Neuronal stem cell (in vitro differentiated cells): ENCODE measurements around the gene KBTBD13.
"Not testable (repeated sequence)": the region's sequence is repeated elsewhere in the genome, so short reads cannot be mapped to it uniquely, and the experiment has no call there.

Experiments used
- DNase-seq: peaks from one replicate; pipeline ENCODE4 v3.0.0-alpha.2; 2013; ENCODE audit warnings: low spot score
- H2AFZ ChIP-seq: one replicate; pipeline ENCODE4 v1.6.1; 2013; ENCODE audit warnings: mild to moderate bottlenecking, low read length, inconsistent platforms
- H2AK5ac ChIP-seq: 2 replicates; pipeline ENCODE4 v1.6.1; 2013; ENCODE audit warnings: low read depth, mild to moderate bottlenecking, inconsistent platforms, low read length, moderate library complexity, mixed read lengths
- H2BK120ac ChIP-seq: 2 replicates; pipeline ENCODE4 v1.6.1; 2013; ENCODE audit warnings: low read depth, mild to moderate bottlenecking, inconsistent platforms, low read length, moderate library complexity, mixed read lengths
- H2BK12ac ChIP-seq: one replicate; pipeline ENCODE4 v1.6.1; 2013; ENCODE audit warnings: low read length, inconsistent platforms
- H2BK15ac ChIP-seq: 2 replicates; pipeline ENCODE4 v1.6.1; 2013; ENCODE audit warnings: mild to moderate bottlenecking, low read length, inconsistent platforms, mixed read lengths
- H2BK5ac ChIP-seq: one replicate; pipeline ENCODE4 v1.6.1; 2013; ENCODE audit warnings: inconsistent platforms, mild to moderate bottlenecking, low read length, moderate library complexity
- H3K14ac ChIP-seq: one replicate; pipeline ENCODE4 v1.6.1; 2013; ENCODE audit warnings: low read length, inconsistent platforms
- H3K18ac ChIP-seq: 2 replicates; pipeline ENCODE4 v1.6.1; 2013; ENCODE audit warnings: low read length, inconsistent platforms
- H3K23ac ChIP-seq: 2 replicates; pipeline ENCODE4 v1.6.1; 2013; ENCODE audit warnings: low read depth, mild to moderate bottlenecking, mixed read lengths, low read length, inconsistent platforms; ENCODE audit not compliant: poor library complexity
- H3K27ac ChIP-seq: replicated peaks from 3 replicates; pipeline ENCODE4 v1.5.1; 2013; ENCODE audit warnings: low read length, inconsistent platforms
- H3K27me3 ChIP-seq, 3 experiments: 2 replicates each; pipeline ENCODE4 v1.6.1; 2013; ENCODE audit warnings: low read length in 3 of 3, mild to moderate bottlenecking in 2 of 3, inconsistent platforms in 1 of 3, low read depth in 1 of 3, mixed read lengths in 1 of 3, moderate library complexity in 1 of 3; ENCODE audit not compliant: control insufficient read depth in 3 of 3, insufficient read depth in 3 of 3
- H3K36me3 ChIP-seq, 2 donors: replicated peaks in 1 of 2; 2 replicates each; pipeline ENCODE4 v1.6.1; 2013; ENCODE audit warnings: low read length in 2 of 2; ENCODE audit not compliant: control insufficient read depth in 2 of 2, insufficient read depth in 2 of 2
- H3K4ac ChIP-seq: 2 replicates; pipeline ENCODE4 v1.6.1; 2013; ENCODE audit warnings: inconsistent platforms, mild to moderate bottlenecking, low read length, moderate library complexity
- H3K4me1 ChIP-seq, 2 donors: 1 replicate in 1 of 2; 2 replicates in 1 of 2; pipeline ENCODE4 v1.6.1; 2013; ENCODE audit warnings: low read length in 2 of 2, low read depth in 1 of 2; ENCODE audit not compliant: control insufficient read depth in 2 of 2, insufficient read depth in 1 of 2
- H3K4me2 ChIP-seq: one replicate; pipeline ENCODE4 v1.6.1; 2013; ENCODE audit warnings: mild to moderate bottlenecking, low read length, inconsistent platforms; ENCODE audit not compliant: insufficient read depth, poor library complexity, severe bottlenecking
- H3K4me3 ChIP-seq, 2 donors: 2 replicates each; pipeline ENCODE4 v1.5.1; 2013; ENCODE audit warnings: low read length in 2 of 2, mild to moderate bottlenecking in 2 of 2, inconsistent platforms in 1 of 2, moderate library complexity in 1 of 2
- H3K79me1 ChIP-seq: one replicate; pipeline ENCODE4 v1.6.1; 2013; ENCODE audit warnings: low read depth, mild to moderate bottlenecking, inconsistent platforms, low read length, moderate library complexity
- H3K9ac ChIP-seq: one replicate; pipeline ENCODE4 v1.6.1; 2013; ENCODE audit warnings: mild to moderate bottlenecking, low read depth, low read length, inconsistent platforms; ENCODE audit not compliant: poor library complexity
- H3K9me3 ChIP-seq, 2 donors: replicated peaks in 1 of 2; 2 replicates each; pipeline versions ENCODE3 to v1.6.1; 2013; ENCODE audit warnings: low read length in 2 of 2, mild to moderate bottlenecking in 2 of 2, inconsistent platforms in 1 of 2, low read depth in 1 of 2, mixed read lengths in 1 of 2, moderate library complexity in 1 of 2; ENCODE audit not compliant: control insufficient read depth in 2 of 2, insufficient read depth in 1 of 2
- H4K8ac ChIP-seq: one replicate; pipeline ENCODE4 v1.6.1; 2013; ENCODE audit warnings: low read depth, mild to moderate bottlenecking, inconsistent platforms, low read length, moderate library complexity
- H4K91ac ChIP-seq: one replicate; pipeline ENCODE4 v1.6.1; 2013; ENCODE audit warnings: low read length, low read depth, mild to moderate bottlenecking, inconsistent platforms; ENCODE audit not compliant: poor library complexity
- WGBS, 2 donors: extraction: QIAGEN DNeasy Blood & Tissue Kit; methylation state at CpG; one replicate each; pipeline ENCODE4 v1.1.7; 2013; ENCODE audit warnings: missing lambda C conversion rate in 2 of 2, mixed read lengths in 1 of 2; ENCODE audit not compliant: insufficient read length in 2 of 2, insufficient replicate concordance in 1 of 2; ENCODE audit errors: extremely low coverage in 2 of 2; 5-methylcytosine and 5-hydroxymethylcytosine counted together

KBTBD13 gene

DNA sequence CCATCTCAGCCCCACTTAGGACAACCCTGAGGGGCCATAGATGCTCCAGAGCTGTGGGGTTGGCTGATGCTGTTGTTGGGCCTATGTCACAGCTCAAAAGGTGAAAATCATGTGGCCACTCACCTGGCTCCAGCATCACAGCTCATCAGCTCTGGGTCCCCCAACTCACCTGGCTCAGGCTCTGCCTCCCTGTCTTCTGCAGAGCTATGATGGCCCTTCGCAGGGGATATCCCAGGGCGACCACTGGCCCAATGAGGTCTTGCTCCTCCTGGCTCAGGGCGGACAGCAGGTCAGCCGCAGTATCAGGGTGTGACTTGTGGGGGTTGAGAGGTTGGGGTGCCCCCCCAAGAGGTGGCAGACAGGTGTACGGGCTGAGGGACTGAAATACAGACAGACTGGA is 22.8 kb downstream of the KBTBD13 start:
- Histone ChIP-seq H3K9me3 (no peaks in the 10 kb centered on the region), H3K4me2 (no peak overlapping the region), H3K27me3 (peaks cover 0 to 9% (median 0%) of the 10 kb centered on the region in 3 experiments), H4K8ac (no peak overlapping the region), H3K36me3 (peaks cover 4 to 40% of the 10 kb centered on the region in 2 donors), H3K79me1 (no peaks in the 10 kb centered on the region), H2AFZ (no peak overlapping the region), H3K27ac (no peak overlapping the region), H3K4me3 (no peak overlapping the region), H2BK120ac (no peak overlapping the region), H3K14ac (no peak overlapping the region), H2AK5ac (no peak overlapping the region), H2BK15ac (no peak overlapping the region), H3K9ac (no peak overlapping the region), H3K23ac (no peak overlapping the region), H3K4me1 (peaks cover 0 to 4% of the 10 kb centered on the region in 2 donors), H2BK5ac (no peak overlapping the region), H2BK12ac (no peak overlapping the region), H4K91ac (no peak overlapping the region), H3K18ac (no peak overlapping the region), H3K4ac (no peak overlapping the region)
- no peak for DNase-seq
- WGBS, 2 donors: no CpG with 5 or more reads among the region's 5 CpGs

DNA sequence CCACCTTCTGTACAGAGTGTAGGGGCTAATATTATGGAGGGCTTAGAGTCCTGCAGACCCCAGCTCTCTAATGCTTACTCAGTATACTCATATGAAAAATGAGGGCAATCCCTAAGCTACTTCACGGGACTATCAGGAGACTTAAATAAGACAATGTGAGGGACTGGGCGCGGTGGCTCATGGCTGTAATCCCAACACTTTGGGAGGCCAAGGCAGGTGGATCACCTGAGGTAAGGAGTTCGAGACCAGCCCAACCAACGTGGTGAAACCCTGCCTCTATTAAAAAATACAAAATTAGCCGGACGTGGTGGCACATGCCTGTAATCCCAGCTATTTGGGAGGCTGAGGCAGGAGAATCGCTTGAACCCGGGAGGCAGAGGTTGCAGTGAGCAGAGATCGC is 23.3 kb downstream of the KBTBD13 start:
- H2AK5ac ChIP-seq, H3K9me3 ChIP-seq, H3K9ac ChIP-seq, H2AFZ ChIP-seq, H3K23ac ChIP-seq, DNase-seq, H2BK15ac ChIP-seq, H4K91ac ChIP-seq, H2BK5ac ChIP-seq, H3K4me3 ChIP-seq, H3K27me3 ChIP-seq, H3K79me1 ChIP-seq, H3K18ac ChIP-seq, H2BK12ac ChIP-seq, H3K27ac ChIP-seq, H3K4ac ChIP-seq, H2BK120ac ChIP-seq, H4K8ac ChIP-seq, H3K4me1 ChIP-seq, H3K14ac ChIP-seq, H3K4me2 ChIP-seq: not testable (repeated sequence)
- H3K36me3 ChIP-seq: peaks cover 4 to 40% of the 10 kb centered on the region in 2 donors
- no CpG with 5 or more reads among the region's 10 CpGs for WGBS, 2 donors

DNA sequence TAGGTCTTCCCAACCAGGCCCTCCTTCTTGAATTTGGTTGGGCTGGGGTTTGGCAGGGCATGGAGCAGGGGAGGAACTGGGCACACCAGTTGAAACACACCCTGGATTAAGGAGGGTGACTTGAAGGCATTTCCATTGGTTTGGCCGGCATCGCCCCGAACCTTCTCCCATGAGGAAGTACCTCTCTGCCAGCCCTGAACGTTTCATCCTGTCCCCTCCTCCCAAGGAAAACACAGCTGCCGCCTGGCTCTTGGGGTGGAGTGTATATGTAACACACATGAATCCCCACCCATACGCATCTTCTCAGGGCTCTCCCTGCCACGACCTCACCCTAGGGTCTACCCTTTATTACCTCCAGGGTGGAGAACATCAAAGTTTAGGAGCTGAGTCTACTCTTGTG is 23.9 kb downstream of the KBTBD13 start:
- Histone ChIP-seq H3K14ac (no peak overlapping the region), H3K4me1 (peaks cover 0 to 3% of the 10 kb centered on the region in 2 donors), H3K9me3 (no peaks in the 10 kb centered on the region), H4K8ac (no peak overlapping the region), H2BK12ac (no peak overlapping the region), H3K23ac (no peak overlapping the region), H2BK15ac (no peak overlapping the region), H3K9ac (no peak overlapping the region), H3K18ac (no peak overlapping the region), H2BK120ac (no peak overlapping the region), H3K36me3 (peaks cover 4 to 45% of the 10 kb centered on the region in 2 donors), H2BK5ac (no peak overlapping the region), H3K79me1 (peaks cover 2% of the 10 kb centered on the region), H3K27ac (no peak overlapping the region), H3K4ac (no peak overlapping the region), H3K4me2 (no peak overlapping the region), H2AFZ (no peak overlapping the region), H4K91ac (no peak overlapping the region), H2AK5ac (no peak overlapping the region), H3K4me3 (no peak overlapping the region), H3K27me3 (peaks cover 0 to 9% (median 0%) of the 10 kb centered on the region in 3 experiments)
- no peak for DNase-seq
- no CpG with 5 or more reads among the region's 7 CpGs for whole genome bisulfite sequencing, 2 donors

DNA sequence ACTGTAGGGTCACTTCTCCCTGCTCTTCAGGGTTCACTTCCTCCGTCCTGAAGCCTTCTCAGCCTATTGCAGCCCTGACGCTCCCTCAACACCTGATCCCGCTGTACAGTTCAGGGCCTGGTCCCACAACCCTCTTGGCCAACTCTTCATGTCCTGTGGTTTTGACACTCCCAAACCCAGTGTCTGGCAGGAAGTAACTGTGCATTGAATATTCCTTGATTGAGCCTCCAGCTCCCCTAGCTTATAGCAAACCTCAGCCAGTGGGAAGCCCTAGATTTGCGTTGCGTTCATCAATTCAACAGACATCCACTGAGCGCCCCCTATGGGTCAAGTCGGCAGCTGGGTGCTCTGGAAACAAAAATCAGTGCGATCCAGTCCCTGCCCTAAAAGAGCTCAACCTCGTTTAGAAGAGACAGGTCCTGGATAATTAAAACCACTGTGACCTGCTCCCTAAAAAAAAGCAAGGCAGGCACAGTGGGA is 24.9 kb downstream of the KBTBD13 start:
- peak; percentile 88 for DNase-seq
- no peak overlapping the region for H2AFZ ChIP-seq
- H3K4me1 ChIP-seq: peaks cover 0 to 3% of the 10 kb centered on the region in 2 donors
- peak overlapping the region in 1 of 2 donors; percentile 68 for H3K4me3 ChIP-seq
- no peak overlapping the region for H2BK15ac ChIP-seq
- H3K4me2 ChIP-seq: peak overlapping the region; percentile 79
- peaks cover 4 to 54% of the 10 kb centered on the region in 2 donors for H3K36me3 ChIP-seq
- H3K4ac ChIP-seq: no peak overlapping the region
- H4K8ac ChIP-seq: no peak overlapping the region
- no peaks in the 10 kb centered on the region for H3K9me3 ChIP-seq
- no peak overlapping the region for H3K23ac ChIP-seq
- peaks cover 0 to 9% (median 0%) of the 10 kb centered on the region in 3 experiments for H3K27me3 ChIP-seq
- H3K9ac ChIP-seq: no peak overlapping the region
- H3K79me1 ChIP-seq: peaks cover 2% of the 10 kb centered on the region
- no CpG with 5 or more reads among the region's 9 CpGs for WGBS, 2 donors
- H3K27ac ChIP-seq: no peak overlapping the region
- no peak overlapping the region for H2AK5ac ChIP-seq
- H2BK5ac ChIP-seq: no peak overlapping the region
- H2BK120ac ChIP-seq: no peak overlapping the region
- H3K18ac ChIP-seq: peak overlapping the region; percentile 80
- no peak overlapping the region for H2BK12ac ChIP-seq
- no peak overlapping the region for H4K91ac ChIP-seq
- peak overlapping the region; percentile 31 for H3K14ac ChIP-seq
